ENCODE data around the gene IGF2BP3.
"Not testable (repeated sequence)": the region's sequence is repeated elsewhere in the genome, so short reads cannot be mapped to it uniquely, and the experiment has no call there.

The IGF2BP3 gene

DNA sequence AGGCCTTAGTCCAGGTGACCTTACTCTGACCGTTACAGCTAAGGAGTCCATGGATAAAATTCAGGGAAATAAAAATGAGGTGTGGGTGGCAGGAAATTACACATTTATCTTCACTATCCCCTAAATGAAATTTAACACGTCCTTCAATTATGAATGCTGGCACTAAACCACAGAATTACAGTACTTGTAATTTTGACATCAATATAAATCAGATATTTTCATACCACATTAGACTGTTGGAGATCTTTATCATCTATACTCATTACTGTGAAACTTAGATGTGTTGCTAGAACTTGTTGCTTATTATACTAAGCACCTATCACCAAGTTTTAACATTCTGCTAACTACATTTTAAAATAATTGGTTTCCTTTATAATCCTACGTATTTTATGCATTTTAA is 51.1 kb downstream of the IGF2BP3 start:
- DNase-seq = no peak

DNA sequence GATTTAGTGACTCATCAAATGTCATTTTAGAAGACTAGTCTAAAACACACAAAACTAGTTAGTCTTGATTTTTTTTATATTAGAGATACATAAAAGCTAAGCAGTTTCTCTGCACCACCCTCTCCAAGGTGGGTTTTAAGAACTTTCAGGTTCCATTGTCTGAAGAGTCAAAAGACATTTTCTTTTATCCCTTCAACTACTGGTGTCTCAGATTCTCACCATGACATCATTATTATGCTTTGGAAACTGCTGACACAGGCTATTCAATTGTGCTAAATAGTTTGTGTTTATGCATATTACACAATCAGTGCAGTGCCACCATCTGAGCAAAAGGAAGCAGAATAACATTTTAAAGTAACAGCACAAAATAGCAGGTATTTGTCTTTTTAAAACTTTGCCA is 52.2 kb downstream of the IGF2BP3 start:
- DNase-seq = no peak

GRCh38 chr7:23415198-23415597 is 55.1 kb downstream of the IGF2BP3 start:
- DNase-seq = no peak

DNA sequence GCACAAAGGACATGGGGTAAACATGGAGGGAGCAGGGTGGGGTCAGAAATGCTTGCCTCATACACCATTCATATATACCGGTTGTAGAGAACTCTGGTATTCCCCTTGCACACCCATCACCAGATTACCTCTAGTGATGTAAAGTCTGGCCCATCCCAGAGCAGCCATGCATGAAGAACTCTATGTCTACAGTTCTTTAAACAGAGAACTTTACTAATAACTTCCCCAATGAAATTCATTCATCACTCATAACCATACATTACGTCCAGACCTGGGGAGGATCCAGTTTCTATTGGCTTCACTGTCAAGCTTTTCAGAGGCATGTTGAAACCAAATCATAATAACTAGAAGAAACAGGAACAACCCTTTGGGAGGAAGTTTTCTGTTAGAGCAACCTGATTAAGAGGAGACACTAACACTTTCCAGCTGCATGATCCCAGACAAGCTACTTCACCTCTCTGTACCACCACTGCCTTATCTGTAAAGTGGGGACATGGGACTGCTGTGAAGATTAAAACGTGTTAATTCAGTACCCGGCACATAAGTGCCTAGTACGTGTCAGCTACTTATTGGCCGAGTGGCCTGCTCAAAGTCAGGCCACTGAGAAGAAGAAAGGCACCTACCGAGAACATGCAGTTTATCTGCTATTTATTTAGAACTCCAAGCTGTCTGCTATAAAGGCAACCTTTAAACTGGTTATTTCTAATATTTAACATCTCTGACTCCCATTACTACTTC is 59.7 kb downstream of the IGF2BP3 start:
- DNase-seq = no peak

- not testable (repeated sequence) for DNase-seq
These were observed 63.7 kb downstream of the IGF2BP3 start for GRCh38 chr7:23406564-23406963.

DNA sequence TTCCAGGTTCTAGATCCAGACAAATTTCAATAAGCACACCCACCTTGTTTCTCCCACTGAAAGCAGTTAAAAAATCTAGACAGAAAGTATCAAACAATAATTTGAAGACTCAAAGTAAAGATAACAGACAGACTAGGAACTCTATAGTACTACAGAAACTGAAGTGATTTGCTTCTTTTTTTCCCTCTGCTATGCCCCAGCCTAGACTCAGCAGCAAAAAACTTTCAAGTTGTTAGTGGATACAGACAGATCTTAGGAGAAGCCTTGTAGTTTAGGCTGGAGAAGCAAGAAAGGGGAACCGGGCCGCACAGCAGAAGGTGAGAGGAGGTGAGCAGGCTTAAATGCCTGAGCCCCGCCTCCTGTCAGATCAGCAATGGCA is 65.1 kb downstream of the IGF2BP3 start:
- no peak for DNase-seq

DNA sequence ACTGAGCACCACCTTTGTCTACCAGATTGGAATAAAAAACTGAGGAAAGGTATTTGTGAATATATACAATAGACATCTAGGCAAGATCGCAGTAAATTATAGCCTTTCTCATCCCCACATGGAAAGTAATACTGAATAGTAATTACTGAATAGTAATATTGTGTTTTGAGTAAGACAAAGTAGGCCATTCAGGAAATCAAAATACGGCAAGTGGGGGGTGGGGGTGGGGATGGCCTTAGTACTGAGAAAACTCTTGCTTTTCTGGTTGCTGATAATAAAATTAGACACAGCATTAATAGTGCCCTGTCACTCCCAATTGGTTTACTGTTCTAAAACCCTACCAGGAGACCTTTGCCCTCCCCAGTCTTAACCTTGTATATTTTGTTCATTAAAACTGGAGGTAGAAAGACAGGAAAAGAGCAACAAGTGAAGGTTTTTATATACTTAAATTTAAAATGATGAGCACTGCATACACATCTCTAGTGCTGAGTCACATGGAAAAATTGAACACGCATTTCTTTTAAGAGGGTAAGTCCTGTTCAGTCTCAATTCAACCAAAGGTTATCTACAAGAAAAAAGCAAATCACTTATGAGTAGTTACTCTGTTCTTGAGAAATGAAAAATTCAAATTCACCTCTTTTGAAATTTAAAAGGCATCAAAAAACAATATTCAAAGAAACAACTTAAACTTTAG is 65.6 kb downstream of the IGF2BP3 start:
- no peak for DNase-seq

GRCh38 chr7:23403970-23404369 is 66.3 kb downstream of the IGF2BP3 start:
- DNase-seq = no peak

- not testable (repeated sequence) for DNase-seq
These were observed 72.2 kb downstream of the IGF2BP3 start for GRCh38 chr7:23398090-23398489.

GRCh38 chr7:23397241-23397640 is 73.0 kb downstream of the IGF2BP3 start:
- DNase-seq = no peak

GRCh38 chr7:23396222-23397015 is 73.9 kb downstream of the IGF2BP3 start:
- no peak for DNase-seq

GRCh38 chr7:23394488-23395171 is 75.7 kb downstream of the IGF2BP3 start:
- DNase-seq = no peak

- no peak for DNase-seq
These were observed 76.7 kb downstream of the IGF2BP3 start for GRCh38 chr7:23393636-23394035.

- no peak for DNase-seq
These were observed 80.6 kb downstream of the IGF2BP3 start for GRCh38 chr7:23389701-23390100.

GRCh38 chr7:23387583-23387982 is 82.7 kb downstream of the IGF2BP3 start:
- no peak for DNase-seq

GRCh38 chr7:23385140-23385539 is 85.2 kb downstream of the IGF2BP3 start:
- no peak for DNase-seq

GRCh38 chr7:23383225-23383624 is 87.1 kb downstream of the IGF2BP3 start:
- no peak for DNase-seq

GRCh38 chr7:23380961-23381360 is 89.3 kb downstream of the IGF2BP3 start:
- DNase-seq = no peak

GRCh38 chr7:23380556-23380955 is 89.7 kb downstream of the IGF2BP3 start:
- no peak for DNase-seq

DNA sequence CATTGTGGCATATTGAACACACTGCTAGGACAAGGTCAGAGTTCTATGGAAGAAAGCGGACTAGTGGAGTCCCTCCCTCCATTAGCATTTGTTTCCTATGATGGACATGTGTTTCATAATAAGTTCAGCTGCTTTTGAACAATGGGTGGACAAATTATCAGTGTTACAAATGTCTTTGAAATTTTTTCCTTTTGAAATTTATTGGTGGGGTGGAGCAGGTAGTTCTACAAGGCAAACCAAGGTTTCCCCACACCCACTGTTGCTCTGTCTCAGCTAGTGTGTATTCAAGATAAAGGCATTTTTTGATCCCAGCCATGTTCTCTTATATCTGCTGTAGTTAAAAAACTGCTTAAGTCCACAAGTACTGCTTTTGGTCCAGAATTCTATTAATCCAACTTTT is 91.3 kb downstream of the IGF2BP3 start:
- DNase-seq = no peak

DNA sequence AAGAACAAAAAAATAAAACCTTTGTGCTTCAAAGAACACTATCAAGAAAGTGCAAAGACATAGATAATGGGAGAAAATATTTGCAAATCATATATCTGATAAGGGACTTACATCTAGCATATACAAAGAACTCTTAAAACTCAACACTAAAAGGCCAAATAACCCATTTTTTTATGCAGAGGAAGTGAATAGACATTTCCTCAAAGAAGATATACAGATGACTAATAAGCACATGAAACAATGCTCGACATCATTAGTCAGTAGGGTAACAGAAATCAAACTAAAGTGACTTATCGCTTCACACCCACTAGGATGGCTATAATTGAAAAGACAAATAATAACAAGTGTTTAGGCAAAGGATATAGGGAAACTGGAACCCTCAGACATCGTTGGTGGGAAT is 93.2 kb downstream of the IGF2BP3 start:
- DNase-seq = no peak

DNA sequence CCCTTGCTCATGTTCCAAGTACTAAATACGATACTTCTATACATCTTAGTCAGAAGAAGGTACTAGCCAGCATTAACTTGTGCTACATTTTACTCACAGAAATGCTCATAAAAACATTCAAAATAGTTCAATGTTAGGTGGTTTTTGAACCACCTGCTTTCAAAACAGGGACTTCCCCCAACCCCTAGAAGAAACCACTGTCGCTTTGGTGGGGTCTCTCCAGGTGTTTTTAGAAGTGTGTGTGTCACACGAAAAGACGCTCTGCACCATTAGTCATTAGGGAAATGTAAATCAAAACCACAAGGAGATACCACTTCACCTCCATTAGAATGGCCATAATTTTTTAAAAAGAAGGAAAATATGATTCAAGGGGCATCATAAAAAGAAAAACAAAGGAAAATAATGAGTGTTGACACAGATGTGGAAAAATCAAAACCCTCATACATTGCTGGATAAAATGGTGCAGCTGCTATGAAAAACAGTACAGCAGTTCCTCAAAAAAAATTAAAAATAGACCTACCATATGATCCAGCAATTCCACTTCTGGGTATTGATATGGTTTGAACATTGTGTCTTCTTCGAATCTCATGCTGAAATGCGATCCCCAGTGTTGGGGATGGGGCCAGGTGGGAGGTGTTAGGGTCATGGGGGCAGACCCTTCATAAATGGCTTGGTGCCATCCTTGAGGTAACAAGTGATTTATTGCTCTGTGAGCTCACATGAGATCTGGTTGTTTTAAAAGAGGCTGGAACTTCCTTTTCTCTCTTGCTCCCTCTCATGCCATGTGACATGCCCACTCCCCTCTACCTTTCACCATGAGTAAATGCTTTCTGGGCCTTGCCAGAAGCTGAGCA is 96.9 kb downstream of the IGF2BP3 start:
- DNase-seq = peak; percentile 33

Measured in CD4-positive, alpha-beta T cell treated with Interleukin-17A for 4 hours (primary cell).